ENCODE measurements around the gene AJAP1. TPM values are rescaled to one million over a fixed set of nuclear protein-coding genes. Genes with fewer than 3 reads are reported as not detected.

Gene AJAP1
- polyA plus RNA-seq, 1 donor from 2014 or later, result 7.9 TPM

DNA sequence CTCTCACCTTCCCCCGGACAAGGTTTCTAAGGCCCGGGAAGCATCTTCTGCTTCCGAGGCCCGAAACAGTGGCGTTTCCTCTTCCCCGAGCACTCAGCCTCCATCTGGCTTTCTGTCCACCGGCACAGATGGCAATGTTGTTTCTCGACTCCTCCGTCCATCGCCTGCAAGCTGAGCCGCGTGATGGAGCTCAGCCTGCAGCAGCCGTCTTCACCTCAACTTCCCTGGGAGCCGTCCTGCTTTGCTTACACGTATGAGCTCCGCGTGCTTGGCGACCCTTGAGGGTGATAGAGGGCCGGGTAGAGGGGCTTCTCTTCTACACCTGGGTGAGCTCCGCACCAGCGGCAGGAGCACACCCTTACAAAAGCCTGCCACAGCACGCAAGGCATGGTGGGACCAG lies 80.4 kb downstream of the AJAP1 start:
- no peaks in the 10 kb centered on the region for H3K9me3 ChIP-seq (ENCODE audit: low read length)
- no peaks in the 10 kb centered on the region for H4K20me1 ChIP-seq (ENCODE audit: insufficient read depth)
- no peaks in the 10 kb centered on the region for H3F3A ChIP-seq (ENCODE audit: insufficient read depth, low read length, poor library complexity, severe bottlenecking)
- no peaks in the 10 kb centered on the region for H3K9me2 ChIP-seq (ENCODE audit: insufficient read depth, low read length)
- TF ChIP-seq EP300 (conservative IDR thresholded peaks at IDR 0.05; ENCODE audit: poor library complexity, severe bottlenecking) (no peak), POLR2AphosphoS5 (IDR thresholded peaks at IDR 0.05) (no peak), SMC3 (conservative IDR thresholded peaks at IDR 0.05; ENCODE audit: poor library complexity) (no peak)
- TF ChIP-seq, protein P1, sequence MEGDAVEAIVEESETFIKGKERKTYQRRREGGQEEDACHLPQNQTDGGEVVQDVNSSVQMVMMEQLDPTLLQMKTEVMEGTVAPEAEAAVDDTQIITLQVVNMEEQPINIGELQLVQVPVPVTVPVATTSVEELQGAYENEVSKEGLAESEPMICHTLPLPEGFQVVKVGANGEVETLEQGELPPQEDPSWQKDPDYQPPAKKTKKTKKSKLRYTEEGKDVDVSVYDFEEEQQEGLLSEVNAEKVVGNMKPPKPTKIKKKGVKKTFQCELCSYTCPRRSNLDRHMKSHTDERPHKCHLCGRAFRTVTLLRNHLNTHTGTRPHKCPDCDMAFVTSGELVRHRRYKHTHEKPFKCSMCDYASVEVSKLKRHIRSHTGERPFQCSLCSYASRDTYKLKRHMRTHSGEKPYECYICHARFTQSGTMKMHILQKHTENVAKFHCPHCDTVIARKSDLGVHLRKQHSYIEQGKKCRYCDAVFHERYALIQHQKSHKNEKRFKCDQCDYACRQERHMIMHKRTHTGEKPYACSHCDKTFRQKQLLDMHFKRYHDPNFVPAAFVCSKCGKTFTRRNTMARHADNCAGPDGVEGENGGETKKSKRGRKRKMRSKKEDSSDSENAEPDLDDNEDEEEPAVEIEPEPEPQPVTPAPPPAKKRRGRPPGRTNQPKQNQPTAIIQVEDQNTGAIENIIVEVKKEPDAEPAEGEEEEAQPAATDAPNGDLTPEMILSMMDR (IDR thresholded peaks at IDR 0.05; ENCODE audit: poor library complexity, severe bottlenecking), result no peak
- no peak overlapping the region for H3K4me3 ChIP-seq (ENCODE audit: low read length)
- H3K4me2 ChIP-seq (ENCODE audit: low read length), result no peak overlapping the region
- no peak overlapping the region for H3K27ac ChIP-seq (ENCODE audit: low read length)
- no peak overlapping the region for H2AFZ ChIP-seq (ENCODE audit: low read depth, low read length)
- H3K9ac ChIP-seq (ENCODE audit: low read length), result no peak overlapping the region
- no peaks in the 10 kb centered on the region for H3K36me3 ChIP-seq (ENCODE audit: insufficient read depth, low read length)
- no peaks in the 10 kb centered on the region for H3K27me3 ChIP-seq (ENCODE audit: insufficient read depth, low read depth, low read length)
- no peaks in the 10 kb centered on the region for H3K79me2 ChIP-seq (replicated peaks; ENCODE audit: insufficient read depth, low read length)

DNA sequence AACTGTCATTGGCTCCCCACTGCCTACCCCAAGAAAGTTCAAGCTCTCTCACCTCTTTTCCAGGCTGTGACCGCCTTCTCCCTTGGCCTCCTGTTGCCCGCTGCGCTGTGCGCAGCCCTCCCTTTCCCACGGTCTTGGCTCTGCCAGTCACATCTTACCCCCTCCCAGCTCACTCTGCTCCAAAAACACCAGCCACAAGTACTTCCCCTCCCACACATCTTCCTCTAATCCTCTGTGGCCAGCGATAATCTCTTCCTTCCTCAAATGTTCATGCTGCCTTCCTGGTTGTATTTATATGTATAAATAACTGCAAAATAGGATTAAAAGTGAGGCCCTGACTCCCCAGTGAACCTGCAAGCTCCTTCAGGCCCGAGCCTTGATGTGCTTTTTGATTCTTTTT lies 81.8 kb downstream of the AJAP1 start:
- Histone ChIP-seq H3K9me3 (ENCODE audit: low read length) (no peaks in the 10 kb centered on the region), H3K9ac (ENCODE audit: low read length) (no peak overlapping the region), H3K9me2 (ENCODE audit: insufficient read depth, low read length) (no peaks in the 10 kb centered on the region), H3K27me3 (ENCODE audit: insufficient read depth, low read depth, low read length) (no peaks in the 10 kb centered on the region), H3F3A (ENCODE audit: insufficient read depth, low read length, poor library complexity, severe bottlenecking) (no peaks in the 10 kb centered on the region), H3K27ac (ENCODE audit: low read length) (no peak overlapping the region), H3K36me3 (ENCODE audit: insufficient read depth, low read length) (no peaks in the 10 kb centered on the region), H2AFZ (ENCODE audit: low read depth, low read length) (no peak overlapping the region), H3K4me3 (ENCODE audit: low read length) (no peak overlapping the region), H3K79me2 (replicated peaks; ENCODE audit: insufficient read depth, low read length) (no peaks in the 10 kb centered on the region), H3K4me2 (ENCODE audit: low read length) (no peak overlapping the region), H4K20me1 (ENCODE audit: insufficient read depth) (no peaks in the 10 kb centered on the region)
- no peak for TF ChIP-seq MXI1 (conservative IDR thresholded peaks at IDR 0.05; ENCODE audit: poor library complexity, severe bottlenecking)
- TF ChIP-seq SMC3 (conservative IDR thresholded peaks at IDR 0.05; ENCODE audit: poor library complexity), result no peak
- TF ChIP-seq, protein P2, sequence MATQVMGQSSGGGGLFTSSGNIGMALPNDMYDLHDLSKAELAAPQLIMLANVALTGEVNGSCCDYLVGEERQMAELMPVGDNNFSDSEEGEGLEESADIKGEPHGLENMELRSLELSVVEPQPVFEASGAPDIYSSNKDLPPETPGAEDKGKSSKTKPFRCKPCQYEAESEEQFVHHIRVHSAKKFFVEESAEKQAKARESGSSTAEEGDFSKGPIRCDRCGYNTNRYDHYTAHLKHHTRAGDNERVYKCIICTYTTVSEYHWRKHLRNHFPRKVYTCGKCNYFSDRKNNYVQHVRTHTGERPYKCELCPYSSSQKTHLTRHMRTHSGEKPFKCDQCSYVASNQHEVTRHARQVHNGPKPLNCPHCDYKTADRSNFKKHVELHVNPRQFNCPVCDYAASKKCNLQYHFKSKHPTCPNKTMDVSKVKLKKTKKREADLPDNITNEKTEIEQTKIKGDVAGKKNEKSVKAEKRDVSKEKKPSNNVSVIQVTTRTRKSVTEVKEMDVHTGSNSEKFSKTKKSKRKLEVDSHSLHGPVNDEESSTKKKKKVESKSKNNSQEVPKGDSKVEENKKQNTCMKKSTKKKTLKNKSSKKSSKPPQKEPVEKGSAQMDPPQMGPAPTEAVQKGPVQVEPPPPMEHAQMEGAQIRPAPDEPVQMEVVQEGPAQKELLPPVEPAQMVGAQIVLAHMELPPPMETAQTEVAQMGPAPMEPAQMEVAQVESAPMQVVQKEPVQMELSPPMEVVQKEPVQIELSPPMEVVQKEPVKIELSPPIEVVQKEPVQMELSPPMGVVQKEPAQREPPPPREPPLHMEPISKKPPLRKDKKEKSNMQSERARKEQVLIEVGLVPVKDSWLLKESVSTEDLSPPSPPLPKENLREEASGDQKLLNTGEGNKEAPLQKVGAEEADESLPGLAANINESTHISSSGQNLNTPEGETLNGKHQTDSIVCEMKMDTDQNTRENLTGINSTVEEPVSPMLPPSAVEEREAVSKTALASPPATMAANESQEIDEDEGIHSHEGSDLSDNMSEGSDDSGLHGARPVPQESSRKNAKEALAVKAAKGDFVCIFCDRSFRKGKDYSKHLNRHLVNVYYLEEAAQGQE (IDR thresholded peaks at IDR 0.05; ENCODE audit: borderline replicate concordance), result no peak
- no peak for TF ChIP-seq RAD21 (conservative IDR thresholded peaks at IDR 0.05)
- no peak for TF ChIP-seq TAF1 (IDR thresholded peaks at IDR 0.05; ENCODE audit: low read depth)
- no peak for TF ChIP-seq EZH2 (IDR thresholded peaks at IDR 0.05; ENCODE audit: borderline replicate concordance, insufficient read depth, low read length, poor library complexity, severe bottlenecking)
- TF ChIP-seq, protein P1 (IDR thresholded peaks at IDR 0.05; ENCODE audit: poor library complexity, severe bottlenecking), result no peak
- no peak for TF ChIP-seq EP300 (conservative IDR thresholded peaks at IDR 0.05; ENCODE audit: poor library complexity, severe bottlenecking)
- TF ChIP-seq POLR2AphosphoS5 (IDR thresholded peaks at IDR 0.05), result no peak

All from neural cell (in vitro differentiated cells).